ENCODE data around the gene GOLT1B. TPM values are rescaled to one million over a fixed set of nuclear protein-coding genes. Genes with fewer than 3 reads are reported as not detected.

Gene GOLT1B
- total RNA-seq, 2 experiments from 2014 or later = 12.7 to 30.7 TPM

DNA sequence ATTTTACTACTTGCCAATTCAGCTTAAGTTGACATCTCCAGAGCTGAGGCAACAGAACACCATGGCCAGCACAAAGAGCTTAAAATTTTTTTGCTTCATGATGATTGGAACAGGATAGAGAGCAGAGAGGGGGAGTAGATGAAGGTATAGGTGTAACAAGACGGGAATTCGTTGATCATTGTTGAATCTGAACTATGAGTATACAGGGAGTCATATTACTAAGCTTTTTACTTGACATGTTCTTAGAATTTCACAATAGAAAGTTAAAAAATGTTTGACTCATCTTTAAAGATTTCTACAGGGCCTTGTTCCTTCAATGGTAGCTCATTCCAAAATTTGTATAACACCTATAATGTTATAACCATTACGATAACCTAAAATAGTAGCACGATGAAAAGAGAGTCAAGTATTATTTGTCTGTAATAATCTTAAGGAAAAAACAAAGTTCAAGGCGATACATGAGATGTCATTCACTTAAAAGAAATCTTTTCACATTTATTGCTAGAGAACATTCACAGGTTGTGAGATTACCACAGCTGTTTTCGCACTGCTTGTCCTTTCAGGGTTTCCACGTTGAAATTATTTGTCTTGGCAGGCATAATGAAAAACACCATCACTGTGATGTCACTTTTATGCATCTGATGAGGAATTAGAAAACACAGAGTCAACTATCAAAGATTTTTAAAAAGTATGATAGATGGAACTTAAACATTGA, 58.4 kb downstream of the GOLT1B start:
- Histone ChIP-seq H3K4me2 (ENCODE audit: low read length) (no peak overlapping the region), H3K36me3 (ENCODE audit: insufficient read depth, low read length) (no peaks in the 10 kb centered on the region), H3K27ac (ENCODE audit: low read depth, low read length, poor library complexity, severe bottlenecking) (no peak overlapping the region), H3K79me2 (ENCODE audit: insufficient read depth, low read depth, low read length) (no peaks in the 10 kb centered on the region), H3K9me3 (ENCODE audit: low read length) (no peaks in the 10 kb centered on the region), H3K9me2 (ENCODE audit: insufficient read depth, low read length) (no peaks in the 10 kb centered on the region), H2AFZ (ENCODE audit: low read length) (no peak overlapping the region), H4K20me1 (ENCODE audit: insufficient read depth, low read length) (no peaks in the 10 kb centered on the region), H3K4me1 (ENCODE audit: insufficient read depth, low read length, poor library complexity, severe bottlenecking) (no peaks in the 10 kb centered on the region), H3K4me3 (ENCODE audit: low read depth, low read length, poor library complexity, severe bottlenecking) (no peak overlapping the region)
- no peak for TF ChIP-seq EZH2phosphoT487 (IDR thresholded peaks at IDR 0.05; ENCODE audit: borderline replicate concordance, low read depth, low read length)
- no peak for DNase-seq (ENCODE audit: low spot score)
- intact Hi-C loops (cut with micrococcal nuclease; ENCODE audit: unreplicated experiment) = no loop called here
- BruUV-seq (replicated peaks) = no TSS peak
- CTCF ChIA-PET (ENCODE audit: unreplicated experiment) = no interaction called here
- POLR2A ChIA-PET = interaction anchor here (0.8 to 1.3 kb wide), 2 partner anchors 16 to 39 kb away, joined by 4 to 11 read pairs; no protein-coding TSS in a partner anchor

DNA sequence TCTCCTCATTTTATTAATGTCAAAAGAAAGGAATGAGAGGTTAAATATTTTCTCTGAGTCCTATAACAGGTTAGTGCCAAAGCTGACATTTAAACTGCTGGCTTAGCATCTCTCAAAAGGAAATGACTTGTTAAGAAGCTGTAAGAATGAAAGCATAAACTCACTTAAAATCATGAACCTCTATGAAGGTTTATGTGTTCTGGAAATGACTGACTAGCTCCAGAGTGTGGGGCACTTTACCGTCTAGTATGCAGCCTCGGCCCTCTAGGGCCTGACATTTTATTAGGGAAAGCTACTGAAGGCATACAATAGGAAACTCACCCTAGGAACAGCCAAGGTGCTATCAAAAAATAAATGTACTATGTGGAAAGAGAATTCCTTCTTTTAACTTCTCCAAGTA, 59.6 kb downstream of the GOLT1B start:
- Histone ChIP-seq H3K27ac (ENCODE audit: low read depth, low read length, poor library complexity, severe bottlenecking) (no peak overlapping the region), H3K9me3 (ENCODE audit: low read length) (no peaks in the 10 kb centered on the region), H3K79me2 (ENCODE audit: insufficient read depth, low read depth, low read length) (no peaks in the 10 kb centered on the region), H2AFZ (ENCODE audit: low read length) (no peak overlapping the region), H3K4me3 (ENCODE audit: low read depth, low read length, poor library complexity, severe bottlenecking) (no peak overlapping the region), H3K4me1 (ENCODE audit: insufficient read depth, low read length, poor library complexity, severe bottlenecking) (no peaks in the 10 kb centered on the region), H3K4me2 (ENCODE audit: low read length) (no peak overlapping the region), H3K9me2 (ENCODE audit: insufficient read depth, low read length) (no peaks in the 10 kb centered on the region), H4K20me1 (ENCODE audit: insufficient read depth, low read length) (no peaks in the 10 kb centered on the region), H3K36me3 (ENCODE audit: insufficient read depth, low read length) (no peaks in the 10 kb centered on the region)
- BruUV-seq (replicated peaks) = no TSS peak
- ChIA-PET POLR2A (interaction anchor here (0.8 to 1.7 kb wide), 2 partner anchors 8 to 12 kb away, joined by 3 read pairs; no protein-coding TSS in a partner anchor), CTCF (ENCODE audit: unreplicated experiment) (no interaction called here)
- TF ChIP-seq CTCF (conservative IDR thresholded peaks at IDR 0.05; ENCODE audit: low read length) (no peak), EZH2phosphoT487 (IDR thresholded peaks at IDR 0.05; ENCODE audit: borderline replicate concordance, low read depth, low read length) (no peak)
- intact Hi-C loops (cut with micrococcal nuclease; ENCODE audit: unreplicated experiment) = no loop called here
- no peak for DNase-seq (ENCODE audit: low spot score)

- CTCF ChIA-PET (ENCODE audit: unreplicated experiment) = no interaction called here
- Histone ChIP-seq H3K36me3 (ENCODE audit: insufficient read depth, low read length) (no peaks in the 10 kb centered on the region), H3K9me3 (ENCODE audit: low read length) (no peaks in the 10 kb centered on the region), H3K4me3 (ENCODE audit: low read depth, low read length, poor library complexity, severe bottlenecking) (no peak overlapping the region), H3K9me2 (ENCODE audit: insufficient read depth, low read length) (no peaks in the 10 kb centered on the region), H2AFZ (ENCODE audit: low read length) (no peak overlapping the region), H3K27ac (ENCODE audit: low read depth, low read length, poor library complexity, severe bottlenecking) (no peak overlapping the region), H3K4me2 (ENCODE audit: low read length) (no peak overlapping the region), H4K20me1 (ENCODE audit: insufficient read depth, low read length) (no peaks in the 10 kb centered on the region), H3K4me1 (ENCODE audit: insufficient read depth, low read length, poor library complexity, severe bottlenecking) (no peaks in the 10 kb centered on the region), H3K79me2 (ENCODE audit: insufficient read depth, low read depth, low read length) (no peaks in the 10 kb centered on the region)
- POLR2A ChIA-PET = no interaction called here
- TF ChIP-seq CTCF (conservative IDR thresholded peaks at IDR 0.05; ENCODE audit: low read length) = no peak
- no peak for TF ChIP-seq EZH2phosphoT487 (IDR thresholded peaks at IDR 0.05; ENCODE audit: borderline replicate concordance, low read depth, low read length)
- no TSS peak for BruUV-seq (replicated peaks)
- intact Hi-C loops (cut with micrococcal nuclease; ENCODE audit: unreplicated experiment) = no loop called here
- no peak for DNase-seq (ENCODE audit: low spot score)
Measured at GRCh38 chr12:21562859-21563258, 61.3 kb downstream of the GOLT1B start.
